Adrenal gland (tissue), 5 donors: ENCODE results near the gene WNT10A.

ENCODE experiments used
- CTCF ChIP-seq, 6 experiments: fragments of 450-650 bp in 4 of 6; fragments of 200-600 bp in 2 of 6; sonication (generic) in 1 of 6; IDR thresholded peaks; 1 replicate in 5 of 6; 2 replicates in 1 of 6; pipeline versions ENCODE4 v1.5.1 to v1.8.0; 2016 to 2021; ENCODE audit warnings: antibody characterized with exemption in 6 of 6, mild to moderate bottlenecking in 2 of 6, moderate library complexity in 1 of 6
- POLR2A ChIP-seq, 2 donors: fragments of 450-650 bp; IDR thresholded peaks; one replicate each; pipeline ENCODE4 v1.6.1; 2017; ENCODE audit warnings: antibody characterized with exemption in 2 of 2, mild to moderate bottlenecking in 2 of 2, moderate library complexity in 1 of 2
- donor health status: DM: no; HTN: no; CAD: no.

- TF ChIP-seq POLR2A (IDR thresholded peaks at IDR 0.05) = no peak
- no peak for TF ChIP-seq CTCF (IDR thresholded peaks at IDR 0.05)
Observed at GRCh38 chr2:218888341-218888740, 7.7 kb downstream of the WNT10A start.
